Measurements from ENCODE around the gene RASA2. TPM values are rescaled to one million over a fixed set of nuclear protein-coding genes. Genes with fewer than 3 reads are reported as not detected.

The RASA2 gene
- total and polyA plus RNA-seq, 2 of the 8 experiments (the other 6 are each of a cell fraction or from before 2014, with no cell fraction given), result 3.5 to 15.9 TPM

- no peak for TF ChIP-seq ZNF274 (IDR thresholded peaks at IDR 0.05; ENCODE audit: borderline replicate concordance, extremely low read depth, low read length)
- TF ChIP-seq SP2 (IDR thresholded peaks at IDR 0.05; ENCODE audit: low read length), result no peak
- no peak for TF ChIP-seq ASH2L (IDR thresholded peaks at IDR 0.05; ENCODE audit: low read length)
- no peak for TF ChIP-seq CBX5 (IDR thresholded peaks at IDR 0.05; ENCODE audit: low read depth, low read length)
- TF ChIP-seq TEAD4 (IDR thresholded peaks at IDR 0.05; ENCODE audit: low read depth, low read length), result no peak
- TF ChIP-seq TAF1 (IDR thresholded peaks at IDR 0.05; ENCODE audit: low read depth, low read length), result no peak
- TF ChIP-seq FOSL1 (IDR thresholded peaks at IDR 0.05; ENCODE audit: insufficient read depth, low read depth, low read length), result no peak
Observed at GRCh38 chr3:141570068-141570467, 83.2 kb downstream of the RASA2 start (continued).

Data from H1 (cell line).